Mucosa of descending colon (tissue), 3 donors: Measurements from ENCODE around the gene TSR3. TPM values are rescaled to one million over a fixed set of nuclear protein-coding genes. Genes with fewer than 3 reads are reported as not detected.

Experiments
- ATAC-seq: fragments of 200-7000 bp; cut with Tn5 transposase; one replicate; pipeline ENCODE4 v1.9.1; 2020; ENCODE audit warnings: mild to moderate bottlenecking, moderate library complexity
- DNase-seq, 3 donors: peaks; one replicate each; pipeline ENCODE4 v3.0.0-alpha.2; 2020
- H3K36me3 ChIP-seq: fragments of 200-600 bp; one replicate; pipeline ENCODE4 v1.8.0; 2021; ENCODE audit warnings: low read depth, mild to moderate bottlenecking
- H3K4me1 ChIP-seq: fragments of 200-600 bp; one replicate; pipeline ENCODE4 v1.8.0; 2021; ENCODE audit warnings: low read depth, mild to moderate bottlenecking
- H3K4me3 ChIP-seq: fragments of 200-600 bp; one replicate; pipeline ENCODE4 v1.8.0; 2021; ENCODE audit warnings: mild to moderate bottlenecking
- H3K9me3 ChIP-seq: fragments of 200-600 bp; one replicate; pipeline ENCODE4 v1.8.0; 2021; ENCODE audit warnings: mild to moderate bottlenecking
- CTCF ChIP-seq: fragments of 200-600 bp; IDR thresholded peaks from one replicate; pipeline ENCODE4 v1.8.0; 2022; ENCODE audit warnings: antibody characterized with exemption, mild to moderate bottlenecking
- intact Hi-C, 2 donors: fragments of 100-400 bp; cut with DNase I in 1 of 2; cut with micrococcal nuclease in 1 of 2; formaldehyde crosslinking; loops; one replicate each; pipeline versions ENCODE4 v1.11.0 to v1.11.1; 2022; cut with DNase I, micrococcal nuclease
- total RNA-seq, 3 donors: library from RNA; stranded (reverse); fragmentation: NEBNext Ultra II Directional in 2 of 3; extraction: Animal tissue kit (Norgen Biotek cat#: 25700) in 2 of 3; gene quantifications; one replicate each; pipeline versions ENCODE4 v1.2.1 to v1.2.4, GENCODE V29; 2021 to 2023
- donor health status: DM: no; HTN: no; CAD: no; lungs with moderate emphysema.
- donor health status: DM: no; HTN: no; CAD: no.
- donor health status: DM: no; HTN: yes; CAD: no.

The TSR3 gene
- total RNA-seq, 3 donors from 2014 or later = 46.4 to 57.2 (median 54.1) TPM

DNA sequence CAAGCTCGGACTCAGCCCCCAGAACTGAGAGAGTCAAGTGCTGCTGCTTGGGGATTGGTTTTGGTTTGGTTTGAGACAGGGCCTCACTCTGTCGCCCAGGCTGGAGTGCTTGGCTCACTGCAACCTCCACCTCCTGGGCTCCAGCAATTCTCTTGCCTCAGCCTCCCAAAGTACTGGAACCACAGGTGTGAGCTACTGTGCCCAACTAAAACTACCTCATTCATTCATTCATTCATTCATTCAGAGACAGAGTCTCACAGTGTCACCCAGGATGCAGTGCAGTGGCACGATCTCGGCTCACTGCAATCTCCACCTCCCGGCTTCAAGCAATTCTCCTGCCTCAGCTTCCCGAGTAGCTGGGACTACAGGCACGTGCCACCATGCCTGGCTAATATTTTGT, 38.1 kb upstream of the TSR3 start:
- ATAC-seq (no peak), DNase-seq (no peak)
- no peaks in the 10 kb centered on the region for H3K36me3 ChIP-seq
- H3K4me3 ChIP-seq = no peak overlapping the region
- intact Hi-C loops = no loop called here
- no peak for TF ChIP-seq CTCF
- no peaks in the 10 kb centered on the region for H3K9me3 ChIP-seq
- no peaks in the 10 kb centered on the region for H3K4me1 ChIP-seq

GRCh38 chr16:1387331-1387730, 35.7 kb upstream of the TSR3 start:
- Histone ChIP-seq H3K9me3 (no peaks in the 10 kb centered on the region), H3K4me3 (no peak overlapping the region), H3K4me1 (no peaks in the 10 kb centered on the region), H3K36me3 (no peaks in the 10 kb centered on the region)
- TF ChIP-seq CTCF = no peak
- intact Hi-C loops = no loop called here
- DNase-seq (no peak), ATAC-seq (no peak)

DNA sequence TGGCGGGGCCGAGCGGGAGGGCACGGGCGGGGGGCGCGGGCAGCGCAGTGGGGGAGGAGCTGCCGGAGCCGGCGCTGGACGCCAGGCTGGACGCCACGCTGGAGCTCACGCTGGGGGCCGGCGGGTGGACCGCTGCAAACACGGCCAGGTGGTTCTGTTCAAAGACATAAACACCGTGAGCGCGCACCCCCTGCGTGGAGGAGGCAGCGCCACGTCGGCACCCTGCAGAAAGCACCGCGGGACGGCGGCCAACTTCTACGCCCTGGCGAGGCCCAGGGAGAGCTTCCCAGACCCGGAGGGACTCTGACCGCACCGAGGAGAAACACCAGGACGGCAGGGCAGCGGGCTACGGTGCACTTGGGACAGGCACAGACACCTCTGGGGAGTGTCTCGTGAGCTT, 33.6 kb upstream of the TSR3 start:
- ATAC-seq = no peak
- no peak for DNase-seq
- intact Hi-C loops = no loop called here
- no peak overlapping the region for H3K4me3 ChIP-seq
- TF ChIP-seq CTCF = no peak
- H3K4me1 ChIP-seq = no peaks in the 10 kb centered on the region
- no peaks in the 10 kb centered on the region for H3K9me3 ChIP-seq
- H3K36me3 ChIP-seq = no peaks in the 10 kb centered on the region

DNA sequence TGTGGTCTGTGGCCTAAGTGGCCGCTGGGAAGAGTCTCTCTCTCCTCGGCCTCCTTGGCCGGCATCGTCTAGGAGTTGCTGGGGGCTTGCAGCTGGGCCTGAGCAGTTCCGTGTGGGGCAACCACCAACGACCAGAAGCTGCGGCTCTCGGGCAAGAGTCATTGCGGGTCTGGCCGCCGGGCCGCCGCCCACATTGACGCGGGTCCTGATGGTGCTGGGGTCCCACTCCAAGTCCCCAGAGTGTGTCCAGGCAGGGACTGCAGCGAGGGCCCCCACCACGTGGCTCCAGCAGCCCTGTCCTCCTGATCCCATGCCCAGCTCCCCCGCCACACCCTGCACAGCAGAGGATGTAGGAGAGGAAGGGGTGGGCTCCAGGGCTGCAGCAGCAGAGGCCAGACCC, 31.9 kb upstream of the TSR3 start:
- H3K4me3 ChIP-seq = no peak overlapping the region
- no peak for ATAC-seq
- H3K9me3 ChIP-seq = no peaks in the 10 kb centered on the region
- H3K4me1 ChIP-seq = peaks cover 7% of the 10 kb centered on the region
- no peak for DNase-seq
- no peaks in the 10 kb centered on the region for H3K36me3 ChIP-seq
- TF ChIP-seq CTCF = no peak
- intact Hi-C loops = no loop called here

DNA sequence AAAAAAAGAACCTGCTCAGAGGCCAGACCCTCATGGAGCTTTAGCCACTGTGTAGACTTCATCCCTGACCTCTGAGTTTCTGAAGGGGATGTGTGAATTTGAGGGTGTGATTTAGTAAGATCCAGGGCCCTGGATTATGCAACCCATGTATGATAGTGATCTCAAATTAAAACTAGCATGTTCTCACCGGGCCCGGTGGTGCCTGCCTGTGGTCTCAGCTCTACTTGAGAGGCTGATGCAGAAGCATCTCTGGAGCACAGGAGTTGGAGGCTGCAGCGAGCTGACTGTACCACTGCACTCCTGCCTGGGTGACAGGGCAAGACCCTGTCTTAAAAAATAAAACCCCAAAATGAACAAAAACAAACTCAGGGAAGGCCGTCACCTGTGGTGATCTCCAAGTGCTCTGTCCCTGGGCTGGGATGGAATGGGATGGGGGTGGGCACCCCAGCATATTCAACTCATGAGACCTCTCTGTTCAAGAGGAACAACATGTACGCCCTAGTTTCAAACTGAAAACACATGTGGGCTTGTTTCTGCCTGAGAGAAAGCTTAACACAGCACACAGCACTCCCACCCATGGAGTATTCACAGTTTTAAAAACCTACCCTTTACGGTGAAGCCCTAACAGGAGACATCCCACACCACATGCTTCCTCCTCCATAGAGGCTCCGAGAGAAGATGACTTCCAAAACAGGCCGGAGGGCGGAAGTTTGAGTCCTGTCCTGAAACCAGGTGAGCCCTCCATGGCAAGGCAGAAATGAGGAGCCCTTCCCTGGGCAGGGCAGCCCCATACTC, 30.1 kb upstream of the TSR3 start:
- Histone ChIP-seq H3K36me3 (no peaks in the 10 kb centered on the region), H3K4me1 (peaks cover 8% of the 10 kb centered on the region), H3K9me3 (no peaks in the 10 kb centered on the region), H3K4me3 (no peak overlapping the region)
- ATAC-seq (no peak), DNase-seq (no peak)
- TF ChIP-seq CTCF = no peak
- intact Hi-C loops = no loop called here

DNA sequence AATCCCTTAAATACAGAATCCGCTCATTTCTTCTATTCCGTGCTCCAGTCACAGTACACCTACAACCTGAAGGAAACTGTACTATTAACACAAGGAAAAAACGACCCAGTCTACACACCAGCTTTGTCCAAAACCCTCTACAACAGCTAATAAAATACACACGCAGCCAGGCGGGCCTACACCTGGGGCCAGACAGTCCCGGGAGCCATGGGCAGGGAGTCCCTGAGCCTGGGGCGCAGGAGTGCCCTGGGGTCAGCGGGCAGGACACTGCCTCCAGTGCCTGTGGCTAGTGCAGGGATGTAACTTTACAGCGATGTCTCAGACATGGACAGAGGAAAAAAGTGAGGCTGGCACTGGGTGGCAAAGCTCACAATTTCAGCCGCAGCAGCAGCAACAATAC, 28.5 kb upstream of the TSR3 start:
- ATAC-seq = no peak
- DNase-seq = no peak
- no peaks in the 10 kb centered on the region for H3K36me3 ChIP-seq
- intact Hi-C loops = no loop called here
- H3K9me3 ChIP-seq = no peaks in the 10 kb centered on the region
- H3K4me1 ChIP-seq = peaks cover 8% of the 10 kb centered on the region
- no peak overlapping the region for H3K4me3 ChIP-seq
- no peak for TF ChIP-seq CTCF
